Activated CD4-positive, CD25-positive, alpha-beta regulatory T cell treated with anti-CD3 and anti-CD28 coated beads, Interleukin-2, amount 50 U/mL, for 16 hours (primary cell): ENCODE results near the gene LGR4.
"Not testable (repeated sequence)": the region's sequence is repeated elsewhere in the genome, so short reads cannot be mapped to it uniquely, and the experiment has no call there.

Source experiments
- DNase-seq: peaks from one replicate; pipeline ENCODE4 v3.0.0-alpha.2; 2020; ENCODE audit warnings: low read depth, low spot score

Gene LGR4

DNA sequence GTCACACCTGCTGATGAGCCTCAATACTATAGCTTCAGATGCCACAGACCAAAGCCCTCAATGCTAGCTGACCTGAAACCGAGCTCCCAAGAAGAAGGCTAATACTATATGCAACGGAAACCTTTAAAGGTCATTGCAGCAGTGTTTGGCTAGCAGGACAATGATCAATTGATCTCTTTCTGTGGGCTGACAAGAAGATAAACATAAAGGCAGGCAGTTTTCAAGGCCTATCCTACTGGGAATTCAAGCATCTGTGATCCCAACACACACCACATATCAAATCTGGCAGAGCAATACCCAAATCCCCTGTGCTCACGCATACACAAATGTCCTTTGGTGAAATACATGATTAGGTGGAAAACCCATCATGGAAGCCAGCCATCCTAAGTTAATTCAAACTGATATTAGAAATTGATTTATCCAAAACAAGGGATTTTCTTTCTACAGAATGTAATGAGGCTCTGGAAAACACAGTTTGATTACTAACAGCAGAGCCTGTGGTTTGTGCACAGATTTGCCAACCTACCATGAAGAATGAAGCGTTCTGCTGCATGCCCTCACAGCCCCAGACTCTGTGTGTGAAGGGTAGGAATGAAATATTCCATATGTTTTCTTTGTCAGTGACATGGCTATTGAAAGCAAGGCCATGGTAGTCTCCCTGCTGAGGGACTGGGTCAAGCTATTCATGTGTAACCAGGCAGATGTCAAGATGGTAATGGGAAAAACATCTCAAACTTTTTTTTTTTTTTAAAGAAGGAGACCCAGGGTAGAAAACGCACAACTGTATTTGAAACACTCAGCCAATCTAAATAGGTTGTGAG is 12.2 kb downstream of the LGR4 start:
- no peak for DNase-seq

DNA sequence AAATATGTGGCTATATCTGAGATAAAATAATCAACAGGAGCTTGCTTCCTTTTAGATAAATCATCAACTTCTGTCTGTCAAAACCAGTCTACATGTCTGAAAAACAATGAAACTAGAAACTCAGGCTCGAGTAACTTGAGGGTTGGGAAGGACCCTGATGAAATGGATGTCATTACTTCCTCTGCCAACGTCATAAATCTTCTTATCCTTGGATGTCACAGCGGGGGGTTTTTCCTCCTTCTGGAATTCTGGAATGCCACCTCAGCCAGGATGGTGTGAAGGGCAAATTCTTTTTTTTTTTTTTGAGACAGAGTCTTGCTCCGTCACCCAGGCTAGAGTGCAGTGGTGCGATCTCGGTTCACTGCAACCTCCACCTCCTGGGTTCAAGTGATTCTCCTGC is 13.4 kb downstream of the LGR4 start:
- DNase-seq: no peak

DNA sequence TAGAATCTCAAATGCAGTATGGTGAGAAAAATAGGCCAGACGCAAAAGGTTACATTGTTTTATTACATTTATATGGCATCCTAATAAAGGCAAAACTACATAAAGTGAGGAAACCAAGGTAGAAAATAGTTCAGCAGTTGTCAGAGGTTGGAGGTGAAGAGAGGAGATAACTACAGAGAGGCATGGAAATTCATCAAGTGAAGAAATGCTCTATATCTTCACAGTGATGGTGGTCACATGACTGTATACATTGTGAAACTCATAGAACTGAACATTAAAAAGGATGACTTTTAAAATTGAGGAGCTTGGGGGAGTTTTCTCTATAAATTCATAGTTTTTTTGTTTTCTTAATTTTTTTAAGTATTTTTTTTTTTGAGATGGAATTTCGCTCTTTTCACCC is 14.4 kb downstream of the LGR4 start:
- DNase-seq: no peak

DNA sequence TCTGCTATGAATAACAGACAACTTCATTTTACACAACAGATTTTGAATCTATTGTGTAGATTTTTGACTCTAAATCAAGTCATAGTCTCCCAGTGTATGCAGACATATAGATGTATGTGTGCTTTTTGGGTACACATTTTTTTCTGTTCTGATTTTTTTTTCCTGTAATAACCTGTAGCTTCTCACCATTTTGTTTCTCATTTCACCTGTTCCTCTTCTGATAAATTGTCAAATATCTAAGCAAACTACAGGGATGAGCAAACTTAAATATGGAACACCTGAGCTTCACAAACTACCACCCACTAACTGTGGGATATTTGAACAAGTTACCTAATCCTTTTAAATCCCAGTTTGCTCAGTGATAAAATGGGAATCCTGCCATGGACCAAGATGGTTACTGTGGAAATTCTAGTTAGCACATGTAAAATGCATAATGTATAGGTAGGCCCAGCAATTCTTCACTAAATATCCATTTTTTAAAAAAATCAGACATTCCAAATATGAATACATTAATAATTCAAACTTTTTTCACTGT is 15.7 kb downstream of the LGR4 start:
- no peak for DNase-seq

DNA sequence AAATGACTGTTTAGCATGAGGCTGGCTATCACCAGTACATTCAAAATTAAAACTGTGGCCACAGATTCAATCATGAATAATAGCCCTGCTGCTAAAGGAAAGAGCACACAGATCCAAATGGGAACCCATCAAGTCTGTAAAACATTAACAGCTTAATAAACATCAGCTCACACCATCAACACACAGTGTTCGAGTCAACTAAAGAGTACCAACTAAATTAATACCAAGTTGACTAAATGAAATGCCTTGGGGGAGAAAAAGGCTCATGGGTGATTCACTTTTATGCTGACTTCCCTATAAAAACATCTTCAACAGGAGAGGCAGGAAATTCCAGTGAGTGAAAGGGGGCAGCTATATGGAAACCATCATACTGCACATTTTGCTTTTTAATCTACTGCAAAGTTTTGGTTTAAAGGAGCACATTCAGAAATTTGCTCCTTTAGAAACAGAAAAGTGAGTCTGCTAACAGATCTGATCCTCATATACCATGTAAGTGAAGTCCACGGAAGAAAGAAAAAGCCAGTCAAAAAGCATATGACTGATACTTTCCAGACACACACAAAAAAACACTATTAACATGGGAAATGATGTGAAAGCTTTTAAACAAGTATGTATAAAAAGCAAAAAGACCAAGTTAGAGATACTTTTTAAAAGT is 16.3 kb downstream of the LGR4 start:
- DNase-seq: no peak

DNA sequence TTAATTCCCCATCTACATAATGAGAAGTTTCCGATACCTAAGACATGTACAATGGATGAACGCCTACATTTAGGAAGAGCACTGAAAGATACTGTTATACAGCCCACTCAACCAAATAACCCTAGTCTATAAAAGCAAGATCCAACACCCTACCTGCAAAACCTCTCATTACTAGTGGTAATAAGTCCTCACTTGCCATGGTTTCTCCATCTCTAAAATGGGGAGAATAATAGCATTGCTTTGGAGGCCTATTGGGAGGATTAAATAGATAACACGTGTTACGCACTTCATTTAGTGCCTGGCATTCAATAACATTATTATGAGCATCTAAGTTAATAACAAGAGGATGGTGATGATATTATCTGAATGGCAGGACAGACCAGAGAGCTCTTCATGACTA is 16.9 kb downstream of the LGR4 start:
- DNase-seq: no peak

DNA sequence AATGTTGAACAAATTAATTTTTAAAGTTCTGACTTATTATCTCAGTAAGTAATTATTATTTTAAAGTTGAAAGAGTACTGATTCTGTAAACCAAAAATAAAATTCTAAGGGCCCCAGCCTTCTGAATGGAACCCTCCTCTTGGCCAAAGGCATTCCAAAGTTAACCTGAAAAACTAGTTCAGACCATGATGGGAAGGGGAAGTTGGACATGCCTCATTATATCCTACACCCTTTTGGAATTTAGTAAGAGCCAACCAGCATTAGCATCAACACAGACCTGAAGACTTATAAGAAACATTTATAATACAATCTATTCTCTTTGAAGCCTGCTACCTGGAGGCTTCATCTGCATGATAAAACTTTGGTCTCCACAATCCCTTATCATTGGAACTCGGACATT is 18.9 kb downstream of the LGR4 start:
- DNase-seq: no peak

DNA sequence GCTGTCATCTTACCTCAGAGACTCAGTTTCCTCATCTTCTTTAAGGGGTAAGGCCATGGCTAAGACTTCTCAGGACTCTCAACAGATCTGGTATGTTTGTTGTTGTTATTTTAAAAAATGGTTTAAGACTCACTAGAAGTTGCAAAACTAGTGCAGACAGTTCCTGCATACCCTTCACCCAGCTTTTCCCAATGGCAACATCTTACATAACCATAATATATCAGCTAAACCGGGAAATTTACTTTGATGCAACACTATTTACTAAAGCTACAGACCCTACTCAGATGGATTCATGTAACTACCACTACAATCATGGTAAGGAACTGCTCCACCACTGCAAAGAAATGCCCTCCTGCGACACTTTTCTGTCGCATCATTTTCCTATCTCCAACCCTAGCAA is 20.4 kb downstream of the LGR4 start:
- DNase-seq: no peak

DNA sequence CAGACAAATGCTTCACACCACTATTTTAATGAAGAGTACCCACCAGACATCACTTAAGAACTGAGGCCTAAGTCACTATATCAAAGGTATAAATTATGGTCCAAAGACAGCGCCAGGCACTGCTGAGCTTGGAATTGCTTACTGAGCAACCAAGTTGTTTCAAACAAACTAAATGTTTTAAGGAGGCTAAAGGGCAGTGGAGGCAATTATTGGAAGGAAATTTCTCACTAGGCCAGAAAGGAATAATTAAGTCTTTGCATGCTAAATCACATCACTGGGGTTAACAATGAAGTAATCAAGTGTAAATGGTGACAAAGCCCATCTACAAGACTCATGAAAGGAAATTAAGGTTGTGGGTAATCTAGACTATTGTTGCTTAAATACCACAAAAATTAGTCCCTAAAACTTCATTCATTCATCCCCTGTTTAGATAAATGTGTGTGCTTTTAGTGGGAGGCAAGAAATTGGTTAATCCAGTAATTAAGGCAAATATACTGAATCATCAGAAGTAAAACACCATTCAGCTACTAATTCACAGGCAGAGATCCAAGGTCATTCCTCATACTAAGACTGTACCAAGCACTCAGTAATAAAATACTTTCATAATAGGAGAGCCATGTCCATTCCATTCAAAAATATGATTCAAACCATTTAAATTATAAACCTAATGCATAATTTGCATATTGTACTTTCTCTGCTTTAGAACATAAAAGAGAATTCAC is 21.2 kb downstream of the LGR4 start:
- DNase-seq: no peak

DNA sequence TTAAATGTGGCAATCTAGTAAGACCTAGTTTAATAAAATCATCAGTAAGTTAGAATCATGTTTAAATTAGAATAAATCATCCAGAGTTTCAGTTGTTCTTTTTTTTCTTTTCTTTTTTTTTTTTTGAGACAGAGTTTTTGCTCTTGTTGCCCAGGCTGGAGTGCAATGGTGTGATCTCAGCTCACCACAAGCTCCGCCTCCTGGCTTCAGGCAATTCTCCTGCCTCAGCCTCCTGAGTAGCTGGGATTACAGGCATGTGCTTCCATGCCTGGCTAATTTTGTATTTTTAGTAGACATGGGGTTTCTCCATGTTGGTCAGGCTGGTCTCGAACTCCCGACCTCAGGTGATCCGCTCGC is 24.4 kb downstream of the LGR4 start:
- DNase-seq: not testable (repeated sequence)

DNA sequence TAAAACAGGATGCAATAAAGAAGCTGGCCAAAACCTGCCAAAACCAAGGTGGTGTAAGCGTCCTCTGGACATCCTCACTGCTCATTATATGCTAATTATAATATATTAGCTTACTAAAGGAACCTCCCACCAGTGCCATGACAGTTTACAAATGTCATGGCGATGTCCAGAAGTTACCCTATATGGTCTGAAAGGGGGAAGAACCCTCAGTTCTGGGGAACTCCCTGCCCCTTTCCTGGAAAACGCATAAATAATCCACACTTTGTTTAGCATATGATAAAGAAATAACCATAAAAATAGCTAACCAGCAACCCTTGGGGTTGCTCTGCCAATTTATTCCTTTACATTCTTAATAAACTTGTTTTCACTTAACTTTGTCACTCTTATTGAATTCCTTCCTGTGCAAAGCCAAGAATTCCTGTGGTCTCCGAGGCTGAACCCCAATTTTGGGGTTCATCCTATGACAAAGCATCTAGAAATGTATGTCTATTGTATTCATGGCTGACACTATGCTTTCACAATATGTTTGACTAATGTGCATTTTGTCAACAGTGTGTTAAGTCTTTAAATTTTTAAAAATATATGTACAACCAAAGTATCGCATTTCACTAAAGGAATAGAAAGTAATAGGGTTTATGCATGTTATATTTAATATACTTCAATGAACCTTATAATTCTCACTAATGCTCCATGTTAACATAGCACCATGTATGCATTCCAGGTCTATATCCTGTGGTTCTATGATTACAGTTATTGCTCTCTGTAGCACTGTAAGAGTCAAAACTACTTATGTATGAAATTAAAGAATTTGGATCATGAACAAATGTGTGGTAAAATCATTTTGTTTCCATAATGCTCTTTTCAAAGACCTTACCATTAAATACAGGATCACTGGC is 25.1 kb downstream of the LGR4 start:
- DNase-seq: no peak

DNA sequence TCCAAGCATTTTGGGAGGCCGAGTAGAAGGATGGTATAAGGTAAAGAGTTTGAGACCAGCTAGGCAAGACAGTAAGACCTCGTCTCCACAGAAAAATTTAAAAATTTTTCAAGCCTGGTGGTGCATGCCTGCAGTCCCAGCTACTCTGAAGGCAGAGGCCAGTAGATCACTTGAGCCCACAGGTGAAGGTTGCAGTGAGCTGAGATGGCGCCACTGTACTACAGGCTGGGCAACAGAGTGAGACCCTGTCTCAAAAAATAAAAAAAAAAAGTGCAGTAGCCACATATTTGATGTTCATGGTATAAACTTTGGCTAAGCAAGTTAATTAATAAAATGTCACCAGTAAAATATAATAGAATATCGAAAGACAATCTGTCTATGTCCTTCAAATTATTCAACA is 27.0 kb downstream of the LGR4 start:
- no peak for DNase-seq

DNA sequence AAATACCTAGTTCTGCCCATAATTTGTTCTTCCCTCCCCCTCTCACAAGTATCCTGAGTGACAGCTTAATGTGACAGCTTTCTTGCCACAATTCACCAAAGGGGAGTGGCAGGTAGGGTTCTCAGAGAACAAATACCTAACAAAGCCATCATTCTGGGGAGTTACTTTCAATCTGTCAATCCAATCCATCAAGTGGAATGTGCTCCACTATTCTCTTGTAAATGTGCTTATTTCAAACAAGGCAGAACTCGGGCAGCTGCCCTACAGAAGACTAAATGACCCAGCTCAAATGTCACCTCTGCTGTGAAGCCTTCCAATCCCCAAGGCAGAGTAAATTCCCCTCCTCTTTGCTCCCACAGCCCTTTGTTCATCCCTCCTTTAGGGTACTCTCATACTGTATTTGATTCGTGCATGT is 27.8 kb downstream of the LGR4 start:
- no peak for DNase-seq

DNA sequence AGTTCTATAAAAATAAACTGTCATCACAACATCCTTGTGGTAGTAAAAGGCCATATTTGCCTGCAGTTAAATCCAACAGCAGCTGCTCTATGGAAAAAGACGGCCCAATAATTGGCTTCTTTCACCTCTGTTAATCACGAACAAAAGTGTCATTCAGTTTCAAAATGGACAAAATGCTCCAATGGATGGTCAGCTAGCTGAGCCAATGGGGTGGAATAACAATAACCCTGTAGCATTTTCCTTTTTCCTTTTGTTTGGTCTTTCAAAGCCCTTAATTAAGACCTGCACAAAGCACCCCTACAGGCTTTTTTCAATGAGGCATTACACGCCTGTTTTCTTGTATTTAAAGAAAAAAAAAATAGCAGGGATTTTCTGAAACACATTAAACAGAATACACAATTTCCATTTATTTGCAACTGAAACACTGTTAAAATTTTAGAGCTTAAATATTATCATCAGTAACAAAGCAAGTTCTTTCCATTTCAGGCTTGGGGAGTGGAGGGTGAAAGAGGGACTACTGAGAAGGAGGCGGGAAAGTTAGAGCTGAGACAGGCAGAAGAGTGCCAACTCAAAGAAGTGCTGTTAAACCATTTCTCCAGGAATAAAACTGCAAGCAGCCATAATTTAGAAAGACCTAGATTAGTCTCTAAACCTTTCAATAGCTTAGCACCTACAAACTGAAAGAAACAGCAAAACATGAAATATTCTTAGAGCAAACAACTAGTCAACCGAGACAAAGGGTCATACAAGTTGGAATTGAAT is 28.7 kb downstream of the LGR4 start:
- no peak for DNase-seq

DNA sequence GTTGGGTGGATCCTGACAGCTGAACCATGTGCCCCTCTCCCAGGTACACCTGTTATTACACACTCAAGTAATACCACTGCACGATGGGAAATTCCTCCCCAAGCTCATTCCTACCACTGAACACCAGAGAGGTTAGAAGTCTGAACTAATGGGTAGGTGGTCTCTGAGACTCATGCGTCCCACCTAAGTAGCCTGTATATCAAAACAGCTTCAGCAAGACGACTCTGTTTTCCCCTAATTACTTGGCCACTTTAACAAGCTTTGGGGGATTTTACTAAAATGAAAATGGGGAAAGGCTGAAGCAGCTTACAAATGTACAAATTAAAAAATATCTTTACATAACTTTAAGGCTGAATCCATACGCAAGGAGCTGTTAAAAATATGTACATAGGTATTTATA is 29.4 kb downstream of the LGR4 start:
- DNase-seq: no peak

DNA sequence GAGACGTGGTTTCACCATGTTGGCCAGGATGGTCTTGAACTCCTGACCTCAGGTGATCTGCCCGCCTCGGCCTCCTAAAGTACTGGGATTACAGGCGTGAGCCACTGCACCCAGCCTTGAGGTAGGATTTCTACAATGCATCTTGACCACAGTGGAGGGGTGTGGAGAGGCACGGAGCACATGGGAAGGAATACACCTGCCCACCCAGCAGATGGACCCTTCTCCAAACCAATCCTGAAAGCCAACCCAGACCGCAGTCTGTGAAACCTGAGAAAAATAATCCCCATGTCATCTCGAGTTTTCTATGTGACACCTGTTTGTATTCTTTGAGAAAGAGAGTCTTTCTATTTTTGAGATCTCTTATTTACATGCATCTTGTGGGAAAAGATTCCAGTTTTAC is 32.5 kb downstream of the LGR4 start:
- DNase-seq: no peak

DNA sequence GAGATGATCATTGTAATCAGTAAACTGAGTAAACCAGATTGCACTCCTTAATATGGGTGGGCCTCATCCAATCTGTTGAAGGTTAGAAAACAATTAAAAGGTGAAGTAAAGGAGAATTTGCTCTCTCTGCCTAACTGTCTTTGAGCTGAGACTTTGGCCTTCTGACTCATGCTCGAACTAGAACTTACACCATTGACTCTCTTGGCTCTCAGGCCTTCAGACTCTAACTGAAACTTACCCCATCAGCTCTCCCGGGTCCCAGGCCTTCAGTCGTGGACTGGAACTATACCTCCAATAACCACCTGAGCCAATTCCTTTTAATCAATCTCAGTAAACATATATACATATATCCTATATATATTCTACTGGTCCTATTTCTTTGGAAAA is 34.0 kb downstream of the LGR4 start:
- DNase-seq: no peak

DNA sequence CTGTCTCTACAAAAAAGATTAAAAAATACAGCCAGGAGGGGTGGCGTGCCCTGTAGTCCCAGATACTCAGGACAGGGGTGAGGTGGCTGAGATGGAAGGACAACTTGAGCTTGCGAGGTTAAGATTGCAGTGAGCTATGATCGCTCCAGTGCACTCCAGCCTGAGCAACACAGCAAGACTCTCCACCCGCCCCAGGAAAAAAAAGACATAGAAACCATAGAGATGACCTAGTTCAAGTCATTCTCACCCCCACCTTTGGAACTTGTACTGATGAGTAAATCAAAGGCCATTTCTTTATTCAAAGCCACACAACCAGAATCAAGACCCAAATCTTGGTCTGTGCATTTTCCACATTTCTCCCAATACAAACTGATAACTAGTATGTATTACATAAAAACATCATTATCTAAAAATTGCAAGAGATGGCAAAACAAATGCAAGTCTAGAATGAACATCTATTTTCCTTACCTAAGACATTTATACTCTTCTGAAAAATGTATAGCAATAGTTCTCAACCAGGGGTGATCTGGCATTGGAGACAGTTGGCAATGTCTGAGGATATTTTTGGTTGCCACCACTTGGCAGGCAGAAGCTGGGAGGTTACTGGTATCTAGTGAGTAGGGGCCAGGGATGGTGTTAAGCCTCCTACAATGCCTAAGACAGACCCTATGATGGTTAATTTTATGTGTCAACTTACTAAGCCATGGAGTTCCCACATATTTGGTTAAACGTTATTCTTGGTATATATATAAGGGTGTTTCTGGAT is 34.6 kb downstream of the LGR4 start:
- DNase-seq: no peak

DNA sequence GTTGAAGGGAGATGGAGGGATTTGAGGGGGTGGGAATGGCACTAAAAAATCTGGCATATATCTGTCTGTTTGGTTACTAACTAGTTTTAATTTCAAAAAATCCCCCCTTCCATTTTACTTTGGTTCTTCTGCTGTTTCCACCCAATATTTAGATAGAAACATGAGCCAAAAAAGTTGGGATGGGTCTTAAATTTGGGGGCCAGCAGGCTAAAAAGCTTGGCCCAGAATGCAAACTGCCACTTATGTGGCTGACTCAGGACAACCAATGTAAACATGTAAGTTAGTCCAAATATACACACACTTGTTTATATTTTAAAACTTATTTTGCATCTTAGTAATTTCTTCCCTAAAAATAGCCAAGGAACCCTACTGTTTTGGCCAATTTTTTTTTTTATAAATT is 35.7 kb downstream of the LGR4 start:
- no peak for DNase-seq

DNA sequence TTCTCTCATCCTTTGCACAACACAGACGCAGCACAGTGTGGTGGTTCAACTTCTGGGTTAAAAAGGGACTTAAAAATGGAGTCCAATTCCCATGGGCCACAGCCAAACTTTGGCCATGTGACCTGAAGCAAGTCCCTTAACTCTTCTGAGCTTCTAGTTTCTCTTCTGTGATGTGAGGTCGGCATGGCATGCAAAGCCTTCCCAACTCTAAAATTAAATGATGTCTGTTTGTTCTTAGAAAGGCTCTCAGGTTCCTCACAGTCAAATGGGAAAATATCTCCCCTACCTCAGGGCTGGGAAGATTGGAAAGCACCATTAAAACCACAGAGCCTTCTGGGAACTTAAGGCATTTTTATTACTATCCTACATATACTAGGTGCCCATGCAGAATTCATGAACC is 38.8 kb downstream of the LGR4 start:
- DNase-seq: no peak
